Measurements from ENCODE around the gene PSMA3. TPM values are rescaled to one million over a fixed set of nuclear protein-coding genes. Genes with fewer than 3 reads are reported as not detected.
A peak's percentile ranks its signal among the peaks of the same experiment; 100 is the strongest.

PSMA3 gene
- total RNA-seq, 1 donor from 2014 or later: 222 TPM

DNA sequence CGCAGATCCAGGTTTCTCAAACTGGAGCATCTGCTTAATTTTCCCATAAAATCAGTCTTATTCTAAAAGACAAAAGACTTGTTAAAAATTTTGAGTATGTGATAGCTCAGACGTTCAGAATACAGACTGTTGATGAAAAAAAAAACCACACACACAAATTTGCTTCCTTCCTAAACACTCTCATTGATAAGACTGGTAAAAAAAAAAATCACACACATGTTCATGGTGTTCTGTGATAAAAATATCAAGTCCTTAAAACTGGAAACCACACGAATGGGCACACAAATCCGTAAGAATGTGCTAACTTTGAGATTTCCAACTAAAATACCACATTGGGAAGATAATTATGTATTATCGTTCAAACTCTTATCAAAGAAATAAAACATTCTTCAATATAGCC is 47.0 kb downstream of the PSMA3 start:
- H3K4me3 Mint-ChIP-seq: no peak overlapping the region
- DNase-seq (ENCODE audit: low read depth, low spot score): no peak
- peaks cover 12% of the 10 kb centered on the region for H3K4me1 Mint-ChIP-seq
- H3K27me3 Mint-ChIP-seq (ENCODE audit: low read depth): no peaks in the 10 kb centered on the region
- no peak overlapping the region for H3K27ac Mint-ChIP-seq (ENCODE audit: unreplicated experiment)
- H3K9me3 Mint-ChIP-seq: no peaks in the 10 kb centered on the region
- H3K36me3 Mint-ChIP-seq (ENCODE audit: low read depth): peaks cover 12% of the 10 kb centered on the region
- TF ChIP-seq, protein P1, sequence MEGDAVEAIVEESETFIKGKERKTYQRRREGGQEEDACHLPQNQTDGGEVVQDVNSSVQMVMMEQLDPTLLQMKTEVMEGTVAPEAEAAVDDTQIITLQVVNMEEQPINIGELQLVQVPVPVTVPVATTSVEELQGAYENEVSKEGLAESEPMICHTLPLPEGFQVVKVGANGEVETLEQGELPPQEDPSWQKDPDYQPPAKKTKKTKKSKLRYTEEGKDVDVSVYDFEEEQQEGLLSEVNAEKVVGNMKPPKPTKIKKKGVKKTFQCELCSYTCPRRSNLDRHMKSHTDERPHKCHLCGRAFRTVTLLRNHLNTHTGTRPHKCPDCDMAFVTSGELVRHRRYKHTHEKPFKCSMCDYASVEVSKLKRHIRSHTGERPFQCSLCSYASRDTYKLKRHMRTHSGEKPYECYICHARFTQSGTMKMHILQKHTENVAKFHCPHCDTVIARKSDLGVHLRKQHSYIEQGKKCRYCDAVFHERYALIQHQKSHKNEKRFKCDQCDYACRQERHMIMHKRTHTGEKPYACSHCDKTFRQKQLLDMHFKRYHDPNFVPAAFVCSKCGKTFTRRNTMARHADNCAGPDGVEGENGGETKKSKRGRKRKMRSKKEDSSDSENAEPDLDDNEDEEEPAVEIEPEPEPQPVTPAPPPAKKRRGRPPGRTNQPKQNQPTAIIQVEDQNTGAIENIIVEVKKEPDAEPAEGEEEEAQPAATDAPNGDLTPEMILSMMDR (conservative IDR thresholded peaks at IDR 0.05): no peak

- Mint-ChIP-seq H3K27me3 (ENCODE audit: low read depth) (no peaks in the 10 kb centered on the region), H3K9me3 (no peaks in the 10 kb centered on the region), H3K27ac (ENCODE audit: unreplicated experiment) (no peak overlapping the region), H3K4me3 (no peak overlapping the region), H3K36me3 (ENCODE audit: low read depth) (peaks cover 12% of the 10 kb centered on the region), H3K4me1 (peaks cover 17% of the 10 kb centered on the region)
- DNase-seq (ENCODE audit: low read depth, low spot score): no peak
- TF ChIP-seq, protein P1 (conservative IDR thresholded peaks at IDR 0.05): no peak
Observed at GRCh38 chr14:58292187-58292586, 47.5 kb downstream of the PSMA3 start.

- DNase-seq (ENCODE audit: low read depth, low spot score): no peak
- Mint-ChIP-seq H3K4me1 (peaks cover 17% of the 10 kb centered on the region), H3K27ac (ENCODE audit: unreplicated experiment) (no peak overlapping the region), H3K27me3 (ENCODE audit: low read depth) (no peaks in the 10 kb centered on the region), H3K36me3 (ENCODE audit: low read depth) (peaks cover 5% of the 10 kb centered on the region), H3K9me3 (no peaks in the 10 kb centered on the region), H3K4me3 (peak overlapping the region; percentile 58)
- TF ChIP-seq, protein P1 (conservative IDR thresholded peaks at IDR 0.05): no peak
Observed at GRCh38 chr14:58294201-58294600, 49.6 kb downstream of the PSMA3 start.

DNA sequence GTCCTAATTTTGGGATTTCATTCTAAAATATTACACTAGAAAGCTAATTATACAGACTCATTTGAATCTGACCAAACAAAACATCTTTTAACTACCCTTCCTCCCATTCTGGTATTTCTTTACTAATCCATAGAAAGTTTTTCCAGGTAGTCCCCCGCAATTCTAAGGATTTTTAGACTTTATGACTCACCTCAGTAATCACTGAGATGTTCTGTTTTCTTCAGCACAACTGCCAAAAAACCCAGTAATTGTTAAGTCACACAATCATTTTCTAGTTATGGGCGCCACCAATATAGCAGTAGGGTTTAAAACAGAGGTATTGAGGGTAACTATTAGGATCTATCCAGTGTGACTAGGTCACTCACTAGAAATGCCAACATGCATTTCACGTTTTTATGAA is 52.1 kb downstream of the PSMA3 start:
- H3K27me3 Mint-ChIP-seq (ENCODE audit: low read depth): no peaks in the 10 kb centered on the region
- no peaks in the 10 kb centered on the region for H3K9me3 Mint-ChIP-seq
- TF ChIP-seq, protein P1 (conservative IDR thresholded peaks at IDR 0.05): no peak
- DNase-seq (ENCODE audit: low read depth, low spot score): no peak
- H3K27ac Mint-ChIP-seq (ENCODE audit: unreplicated experiment): peak overlapping the region; percentile 83
- H3K4me3 Mint-ChIP-seq: no peak overlapping the region
- H3K4me1 Mint-ChIP-seq: peaks cover 25% of the 10 kb centered on the region
- peaks cover 5% of the 10 kb centered on the region for H3K36me3 Mint-ChIP-seq (ENCODE audit: low read depth)

DNA sequence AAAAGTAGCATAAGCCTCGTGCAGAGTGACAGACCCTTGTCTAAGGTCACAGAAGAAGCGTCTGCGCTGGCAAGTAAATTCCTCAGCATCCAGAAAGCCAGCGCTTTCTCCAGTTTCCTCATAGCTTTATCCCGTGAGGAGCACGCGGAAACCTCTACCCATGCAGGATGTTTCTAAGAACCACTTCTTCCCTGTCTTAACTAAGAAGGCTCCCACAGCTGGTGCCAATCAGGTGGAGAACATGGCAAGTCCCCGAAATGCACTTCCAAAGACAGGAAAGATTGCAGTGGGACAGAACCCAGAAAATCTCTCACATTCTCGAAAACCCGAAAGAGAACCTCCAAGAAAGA is 52.7 kb downstream of the PSMA3 start:
- H3K4me1 Mint-ChIP-seq: peaks cover 25% of the 10 kb centered on the region

More for the DNA sequence above, 52.7 kb downstream of the PSMA3 start:
- TF ChIP-seq, protein P1 (conservative IDR thresholded peaks at IDR 0.05): no peak
- DNase-seq (ENCODE audit: low read depth, low spot score): no peak
- Mint-ChIP-seq H3K4me3 (no peak overlapping the region), H3K9me3 (no peaks in the 10 kb centered on the region), H3K27ac (ENCODE audit: unreplicated experiment) (no peak overlapping the region), H3K27me3 (ENCODE audit: low read depth) (no peaks in the 10 kb centered on the region), H3K36me3 (ENCODE audit: low read depth) (peaks cover 5% of the 10 kb centered on the region)
